ENCODE measurements around the gene UGT1A3.

The UGT1A3 gene

DNA sequence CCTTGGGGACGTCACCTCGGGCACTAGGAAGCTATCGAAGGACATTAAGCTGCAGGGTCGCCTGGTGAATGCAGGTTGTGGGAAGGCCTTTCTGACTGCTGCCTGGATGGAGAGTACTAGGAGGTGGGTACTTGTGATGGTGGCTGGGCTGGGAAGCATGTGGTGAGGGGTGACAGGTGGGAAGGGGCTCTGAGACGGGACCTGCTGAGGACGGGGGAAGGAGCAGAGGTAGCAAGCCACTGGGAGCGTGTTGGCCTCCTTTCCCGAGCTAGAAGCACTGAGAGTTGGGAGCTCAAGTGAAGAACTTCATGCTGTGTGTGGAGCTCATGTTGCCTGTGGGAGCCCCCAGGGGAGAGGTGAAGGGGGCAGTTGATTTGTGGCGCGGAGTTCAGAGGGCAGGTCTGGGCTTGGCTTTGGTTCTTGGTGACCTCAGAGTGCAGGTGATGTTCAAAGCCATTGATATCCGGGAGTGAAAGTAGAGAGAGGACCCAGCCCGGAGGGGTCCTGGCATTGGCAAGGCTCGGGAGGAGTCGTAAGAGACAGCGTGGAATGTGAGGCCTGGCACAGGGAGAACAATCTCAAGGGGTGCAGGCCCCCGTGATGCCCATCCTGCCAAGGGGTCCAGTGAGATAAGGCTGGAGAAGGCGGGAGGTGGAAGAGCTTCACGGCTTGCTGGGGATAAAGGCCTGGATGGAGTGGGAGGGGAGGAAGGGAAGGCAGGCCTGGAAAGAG, 62.5 kb downstream of the UGT1A3 start:
- no peaks in the 10 kb centered on the region for H3K4me1 ChIP-seq (ENCODE audit: control insufficient read depth in 1 of 2, insufficient read depth in 1 of 2, low read depth in 1 of 2, low read length in 1 of 2)
- no peak overlapping the region for H3K27ac ChIP-seq
- TF ChIP-seq, protein P1, sequence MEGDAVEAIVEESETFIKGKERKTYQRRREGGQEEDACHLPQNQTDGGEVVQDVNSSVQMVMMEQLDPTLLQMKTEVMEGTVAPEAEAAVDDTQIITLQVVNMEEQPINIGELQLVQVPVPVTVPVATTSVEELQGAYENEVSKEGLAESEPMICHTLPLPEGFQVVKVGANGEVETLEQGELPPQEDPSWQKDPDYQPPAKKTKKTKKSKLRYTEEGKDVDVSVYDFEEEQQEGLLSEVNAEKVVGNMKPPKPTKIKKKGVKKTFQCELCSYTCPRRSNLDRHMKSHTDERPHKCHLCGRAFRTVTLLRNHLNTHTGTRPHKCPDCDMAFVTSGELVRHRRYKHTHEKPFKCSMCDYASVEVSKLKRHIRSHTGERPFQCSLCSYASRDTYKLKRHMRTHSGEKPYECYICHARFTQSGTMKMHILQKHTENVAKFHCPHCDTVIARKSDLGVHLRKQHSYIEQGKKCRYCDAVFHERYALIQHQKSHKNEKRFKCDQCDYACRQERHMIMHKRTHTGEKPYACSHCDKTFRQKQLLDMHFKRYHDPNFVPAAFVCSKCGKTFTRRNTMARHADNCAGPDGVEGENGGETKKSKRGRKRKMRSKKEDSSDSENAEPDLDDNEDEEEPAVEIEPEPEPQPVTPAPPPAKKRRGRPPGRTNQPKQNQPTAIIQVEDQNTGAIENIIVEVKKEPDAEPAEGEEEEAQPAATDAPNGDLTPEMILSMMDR (IDR thresholded peaks at IDR 0.05) = no peak
- H3K36me3 ChIP-seq = no peaks in the 10 kb centered on the region
- H3K4me3 ChIP-seq (ENCODE audit: low read depth in 1 of 2, low read length in 1 of 2) = no peak overlapping the region
- no peaks in the 10 kb centered on the region for H3K27me3 ChIP-seq
- H3K9me3 ChIP-seq = no peaks in the 10 kb centered on the region

DNA sequence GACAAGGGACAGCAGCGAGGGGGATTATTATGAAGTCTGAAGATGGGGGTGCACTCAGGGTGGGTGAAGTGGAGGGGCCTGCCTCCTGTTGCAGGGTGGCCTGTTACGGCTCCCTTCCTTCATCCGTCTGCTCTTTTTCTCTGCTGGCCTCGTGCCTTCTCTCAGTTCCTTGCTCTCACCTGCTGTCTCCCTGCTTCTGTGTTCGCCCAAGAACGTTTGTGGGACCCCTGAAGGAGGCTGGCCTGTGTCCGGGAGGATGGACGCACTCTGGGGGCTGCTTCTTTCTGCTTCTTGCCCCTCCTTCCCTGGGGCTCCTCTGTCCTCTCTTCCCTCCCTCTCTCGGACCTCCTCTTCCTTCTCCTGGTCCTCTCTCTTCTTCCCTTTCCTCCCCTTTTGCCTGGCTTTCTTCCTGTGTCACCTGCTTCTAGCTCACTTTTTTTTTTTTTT, 63.1 kb downstream of the UGT1A3 start:
- H3K4me1 ChIP-seq (ENCODE audit: control insufficient read depth in 1 of 2, insufficient read depth in 1 of 2, low read depth in 1 of 2, low read length in 1 of 2) = no peaks in the 10 kb centered on the region
- TF ChIP-seq, protein P1 (IDR thresholded peaks at IDR 0.05) = no peak
- no peaks in the 10 kb centered on the region for H3K9me3 ChIP-seq
- no peak overlapping the region for H3K4me3 ChIP-seq (ENCODE audit: low read depth in 1 of 2, low read length in 1 of 2)
- no peaks in the 10 kb centered on the region for H3K27me3 ChIP-seq
- H3K27ac ChIP-seq = no peak overlapping the region
- H3K36me3 ChIP-seq = no peaks in the 10 kb centered on the region

DNA sequence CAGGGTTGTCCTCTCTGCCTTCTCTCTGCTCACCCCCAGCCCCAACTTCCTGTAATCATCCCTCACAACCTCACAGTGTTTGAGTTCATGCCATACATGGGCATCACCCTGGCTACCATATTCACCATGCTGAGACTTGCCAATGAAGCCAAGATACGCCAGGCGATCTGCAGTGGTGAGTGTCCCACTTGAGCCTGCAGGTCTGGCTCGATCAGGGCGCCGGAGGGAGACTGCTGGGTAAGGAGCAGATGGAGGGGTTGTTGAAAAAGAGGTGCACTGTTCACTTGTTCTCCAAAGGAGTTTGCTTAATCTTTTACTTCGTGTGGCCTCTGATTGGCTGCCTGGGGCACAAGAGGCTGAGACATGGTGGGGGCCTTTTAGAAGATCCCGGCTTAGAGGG, 63.9 kb downstream of the UGT1A3 start:
- Histone ChIP-seq H3K27me3 (no peaks in the 10 kb centered on the region), H3K4me1 (ENCODE audit: control insufficient read depth in 1 of 2, insufficient read depth in 1 of 2, low read depth in 1 of 2, low read length in 1 of 2) (no peaks in the 10 kb centered on the region)
- TF ChIP-seq, protein P1 (IDR thresholded peaks at IDR 0.05) = no peak

DNA sequence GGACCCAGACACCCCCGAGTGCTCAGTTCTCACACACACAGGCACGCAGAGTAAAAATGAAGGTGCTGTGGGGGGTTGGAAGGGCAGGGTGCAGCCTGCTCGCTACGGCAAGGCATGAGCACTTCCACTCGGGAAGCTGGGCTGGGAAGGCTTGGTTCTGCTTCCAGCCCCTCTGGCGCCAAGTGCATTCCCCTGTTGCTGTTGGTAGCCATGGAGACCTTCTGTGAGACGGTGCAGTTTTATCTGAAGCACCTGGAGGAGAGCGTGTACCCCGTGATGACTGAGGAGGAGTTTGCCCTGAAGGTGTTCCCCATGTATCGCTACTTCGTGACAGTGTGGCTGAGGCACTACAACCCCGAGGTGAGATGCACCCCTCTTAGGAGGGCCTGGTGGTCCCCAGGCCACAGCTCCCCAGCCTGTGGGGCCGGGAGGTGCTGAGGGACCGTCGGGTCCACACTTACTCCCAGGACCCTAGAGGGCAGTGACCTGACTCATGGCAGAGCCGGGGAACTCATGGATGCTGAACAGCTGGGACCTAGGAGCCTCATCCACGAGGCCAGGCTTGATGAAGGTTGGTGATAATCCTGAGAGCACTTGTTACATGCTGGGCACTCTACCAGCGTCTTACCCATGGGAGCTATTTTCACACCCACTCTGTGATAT, 64.8 kb downstream of the UGT1A3 start:
- no peaks in the 10 kb centered on the region for H3K9me3 ChIP-seq
- H3K27me3 ChIP-seq = no peaks in the 10 kb centered on the region
- no peak overlapping the region for H3K27ac ChIP-seq
- no peaks in the 10 kb centered on the region for H3K36me3 ChIP-seq
- no peaks in the 10 kb centered on the region for H3K4me1 ChIP-seq (ENCODE audit: control insufficient read depth in 1 of 2, insufficient read depth in 1 of 2, low read depth in 1 of 2, low read length in 1 of 2)
- TF ChIP-seq, protein P1 (IDR thresholded peaks at IDR 0.05) = no peak
- H3K4me3 ChIP-seq (ENCODE audit: low read depth in 1 of 2, low read length in 1 of 2) = no peak overlapping the region

More for the DNA sequence above, 63.9 kb downstream of the UGT1A3 start:
- Histone ChIP-seq H3K36me3 (no peaks in the 10 kb centered on the region), H3K27ac (no peak overlapping the region), H3K4me3 (ENCODE audit: low read depth in 1 of 2, low read length in 1 of 2) (no peak overlapping the region), H3K9me3 (no peaks in the 10 kb centered on the region)

- no peak overlapping the region for H3K4me3 ChIP-seq (ENCODE audit: low read depth in 1 of 2, low read length in 1 of 2)
- H3K36me3 ChIP-seq = no peaks in the 10 kb centered on the region
- no peaks in the 10 kb centered on the region for H3K27me3 ChIP-seq
- no peak overlapping the region for H3K27ac ChIP-seq
- no peaks in the 10 kb centered on the region for H3K4me1 ChIP-seq (ENCODE audit: control insufficient read depth in 1 of 2, insufficient read depth in 1 of 2, low read depth in 1 of 2, low read length in 1 of 2)
- TF ChIP-seq, protein P1 (IDR thresholded peaks at IDR 0.05) = no peak
- no peaks in the 10 kb centered on the region for H3K9me3 ChIP-seq
Measured at GRCh38 chr2:233794128-233794658, 65.4 kb downstream of the UGT1A3 start.

Data from neutrophil (primary cell).